Measurements from ENCODE around the gene C19orf85. TPM values are rescaled to one million over a fixed set of nuclear protein-coding genes. Genes with fewer than 3 reads are reported as not detected.
A peak's percentile ranks its signal among the peaks of the same experiment; 100 is the strongest.

The C19orf85 gene
- total RNA-seq, 1 donor from 2014 or later: not detected

- Histone ChIP-seq H3K27ac (peak within 1 kb of the TSS; percentile 85 to 90), H3K9me3 (no peaks in the 10 kb centered on the region), H3K4me3 (peak within 1 kb of the TSS; percentile 43 to 69), H3K4me1 (peaks cover 23 to 42% of the 10 kb centered on the region in 2 donors), H3K36me3 (peaks cover 10 to 21% of the 10 kb centered on the region in 2 donors), H3K27me3 (no peaks in the 10 kb centered on the region)
- TF ChIP-seq CTCF (IDR thresholded peaks at IDR 0.05): no peak
- DNase-seq (ENCODE audit: low spot score in 2 of 2): no peak
- intact Hi-C loops (cut with DNase I): no loop called here
Measured at GRCh38 chr19:55484593-55485438, 20.3 kb upstream of the C19orf85 start, which contains the start of gene NAT14. Gene NAT14, plus strand, starts transcription at chr19:55485188. Its CDS starts 521 bp downstream, at chr19:55485709.

GRCh38 chr19:55483706-55484592 lies 19.4 kb upstream of the C19orf85 start:
- Histone ChIP-seq H3K9me3 (no peaks in the 10 kb centered on the region), H3K4me1 (peaks cover 23 to 42% of the 10 kb centered on the region in 2 donors), H3K4me3 (peak overlapping the region; percentile 43 to 69), H3K27ac (peak overlapping the region in 1 of 2 donors; percentile 90), H3K36me3 (peaks cover 10 to 21% of the 10 kb centered on the region in 2 donors), H3K27me3 (no peaks in the 10 kb centered on the region)
- DNase-seq (ENCODE audit: low spot score in 2 of 2): no peak
- no peak for TF ChIP-seq CTCF (IDR thresholded peaks at IDR 0.05)
- intact Hi-C loops (cut with DNase I): no loop called here

GRCh38 chr19:55482967-55483705 lies 18.6 kb upstream of the C19orf85 start:
- DNase-seq (ENCODE audit: low spot score in 2 of 2): no peak
- Histone ChIP-seq H3K27ac (no peak overlapping the region), H3K9me3 (no peaks in the 10 kb centered on the region), H3K4me1 (peaks cover 23 to 37% of the 10 kb centered on the region in 2 donors), H3K4me3 (no peak overlapping the region), H3K27me3 (no peaks in the 10 kb centered on the region), H3K36me3 (peaks cover 10 to 21% of the 10 kb centered on the region in 2 donors)
- no peak for TF ChIP-seq CTCF (IDR thresholded peaks at IDR 0.05)
- intact Hi-C loops (cut with DNase I): no loop called here

- intact Hi-C loops (cut with DNase I): no loop called here
- peaks cover 10 to 21% of the 10 kb centered on the region in 2 donors for H3K36me3 ChIP-seq
- H3K27me3 ChIP-seq: no peaks in the 10 kb centered on the region
- peaks cover 23 to 38% of the 10 kb centered on the region in 2 donors for H3K4me1 ChIP-seq
- H3K27ac ChIP-seq: no peak overlapping the region
- TF ChIP-seq CTCF (IDR thresholded peaks at IDR 0.05): no peak
- no peaks in the 10 kb centered on the region for H3K9me3 ChIP-seq
- no peak overlapping the region for H3K4me3 ChIP-seq
- no peak for DNase-seq (ENCODE audit: low spot score in 2 of 2)
Measured at GRCh38 chr19:55482156-55482961, 17.8 kb upstream of the C19orf85 start.

Measured in ascending aorta (tissue), 2 donors.